AG04450 (cell line): Measurements from ENCODE around the gene MGST2. TPM values are rescaled to one million over a fixed set of nuclear protein-coding genes. Genes with fewer than 3 reads are reported as not detected.

ENCODE experiments used
- CTCF ChIA-PET: fragments of 300-600, 350-600 bp; formaldehyde crosslinking; extraction: SDS; loops from one replicate; lab custom pipeline; 2022; ENCODE audit warnings: antibody characterized with exemption, inconsistent platforms; lab: Charles Lee
- POLR2A ChIA-PET: fragments of 350-600 bp; formaldehyde crosslinking; extraction: SDS; loops from one replicate; lab custom pipeline; 2021; ENCODE audit warnings: antibody characterized with exemption, inconsistent platforms; lab: Yijun Ruan, JAX
- DNase-seq: peaks from one replicate; pipeline ENCODE4 v3.0.0-alpha.2; 2011; ENCODE audit warnings: low read depth, low spot score
- H3K27ac ChIP-seq: one replicate; pipeline ENCODE4 v1.5.1; 2012; ENCODE audit warnings: low read depth, low read length, control low read depth
- H3K27me3 ChIP-seq: one replicate; pipeline ENCODE4 v1.6.0; 2012; ENCODE audit warnings: low read length; ENCODE audit not compliant: control insufficient read depth, insufficient read depth
- H3K4me3 ChIP-seq: 2 replicates; pipeline ENCODE4 v1.5.1; 2011; ENCODE audit warnings: mild to moderate bottlenecking, low read depth, low read length, control low read depth
- H3K9me3 ChIP-seq: 2 replicates; pipeline ENCODE4 v1.5.1; 2012; ENCODE audit warnings: low read length; ENCODE audit not compliant: control insufficient read depth, insufficient read depth
- polyA plus RNA-seq: library from polyadenylated mRNA; depleted of rRNA; stranded (reverse); fragments of >200 nt; gene quantifications from 2 replicates; pipeline ENCODE4 v1.2.3, GENCODE V29; 2011
- TF ChIP-seq, protein P1 (sequence below): IDR thresholded peaks from 2 replicates; pipeline ENCODE4 v1.5.1; 2011; ENCODE audit warnings: low read depth, low read length, control low read depth, inconsistent platforms

The MGST2 gene
- polyA plus RNA-seq, 1 experiment, result 21.9 TPM

DNA sequence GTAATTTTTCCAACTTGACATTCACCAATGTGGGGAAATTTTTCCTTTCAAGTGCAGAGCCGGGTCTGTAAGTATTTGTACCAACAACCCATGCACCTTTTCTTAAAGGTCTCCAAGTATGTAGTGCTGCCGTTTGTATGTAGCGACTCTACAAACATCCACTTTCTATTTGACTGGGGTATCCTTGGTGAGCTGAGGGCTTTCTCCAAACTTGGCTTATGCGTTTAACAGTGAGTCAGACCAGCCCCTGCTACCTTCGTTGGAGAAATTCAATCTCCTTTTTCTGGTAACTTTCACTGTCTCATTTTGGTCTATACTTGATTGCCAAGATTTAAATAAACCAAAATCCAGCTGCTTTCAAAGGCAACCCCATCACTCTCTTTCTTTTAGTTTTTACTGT, 34.9 kb downstream of the MGST2 start:
- TF ChIP-seq, protein P1, sequence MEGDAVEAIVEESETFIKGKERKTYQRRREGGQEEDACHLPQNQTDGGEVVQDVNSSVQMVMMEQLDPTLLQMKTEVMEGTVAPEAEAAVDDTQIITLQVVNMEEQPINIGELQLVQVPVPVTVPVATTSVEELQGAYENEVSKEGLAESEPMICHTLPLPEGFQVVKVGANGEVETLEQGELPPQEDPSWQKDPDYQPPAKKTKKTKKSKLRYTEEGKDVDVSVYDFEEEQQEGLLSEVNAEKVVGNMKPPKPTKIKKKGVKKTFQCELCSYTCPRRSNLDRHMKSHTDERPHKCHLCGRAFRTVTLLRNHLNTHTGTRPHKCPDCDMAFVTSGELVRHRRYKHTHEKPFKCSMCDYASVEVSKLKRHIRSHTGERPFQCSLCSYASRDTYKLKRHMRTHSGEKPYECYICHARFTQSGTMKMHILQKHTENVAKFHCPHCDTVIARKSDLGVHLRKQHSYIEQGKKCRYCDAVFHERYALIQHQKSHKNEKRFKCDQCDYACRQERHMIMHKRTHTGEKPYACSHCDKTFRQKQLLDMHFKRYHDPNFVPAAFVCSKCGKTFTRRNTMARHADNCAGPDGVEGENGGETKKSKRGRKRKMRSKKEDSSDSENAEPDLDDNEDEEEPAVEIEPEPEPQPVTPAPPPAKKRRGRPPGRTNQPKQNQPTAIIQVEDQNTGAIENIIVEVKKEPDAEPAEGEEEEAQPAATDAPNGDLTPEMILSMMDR, result no peak
- DNase-seq, result no peak
- ChIA-PET POLR2A (interaction anchor here (0.6 kb wide), 1 partner anchor 45 kb away, joined by 3 read pairs; no protein-coding TSS in a partner anchor), CTCF (no interaction called here)
- Histone ChIP-seq H3K9me3 (no peaks in the 10 kb centered on the region), H3K27me3 (no peaks in the 10 kb centered on the region), H3K27ac (no peak overlapping the region), H3K4me3 (no peak overlapping the region)

DNA sequence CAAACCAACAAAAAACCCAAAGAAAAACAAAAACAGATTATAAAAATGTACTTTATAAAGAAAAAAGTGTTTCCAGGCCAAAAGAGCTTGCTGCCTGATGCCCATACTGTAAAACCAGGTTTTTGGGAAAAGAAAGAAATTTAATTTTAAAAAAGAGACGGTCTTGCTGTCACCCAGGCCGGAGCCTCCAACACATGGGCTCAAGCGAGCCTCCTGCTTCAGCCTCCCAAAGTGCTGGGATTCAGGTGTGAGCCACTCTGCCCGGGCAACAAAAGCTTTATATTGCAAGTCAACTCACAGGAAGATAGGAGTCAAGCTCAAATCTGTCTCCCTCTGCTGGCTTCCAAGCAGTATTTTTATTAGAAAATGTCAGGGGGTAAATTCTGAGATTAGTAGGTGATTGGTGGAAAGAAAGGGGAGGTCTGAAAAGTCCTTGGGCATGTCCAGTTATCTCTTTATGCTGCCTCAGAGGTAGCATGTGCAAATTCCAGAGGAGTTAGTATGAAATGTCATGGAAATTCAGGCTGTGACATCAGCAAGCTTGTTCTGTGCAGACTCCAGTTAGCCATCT, 39.4 kb downstream of the MGST2 start:
- no peak for DNase-seq
- TF ChIP-seq, protein P1, result peak; percentile 22; the same call in 1 of the 2 replicates

DNA sequence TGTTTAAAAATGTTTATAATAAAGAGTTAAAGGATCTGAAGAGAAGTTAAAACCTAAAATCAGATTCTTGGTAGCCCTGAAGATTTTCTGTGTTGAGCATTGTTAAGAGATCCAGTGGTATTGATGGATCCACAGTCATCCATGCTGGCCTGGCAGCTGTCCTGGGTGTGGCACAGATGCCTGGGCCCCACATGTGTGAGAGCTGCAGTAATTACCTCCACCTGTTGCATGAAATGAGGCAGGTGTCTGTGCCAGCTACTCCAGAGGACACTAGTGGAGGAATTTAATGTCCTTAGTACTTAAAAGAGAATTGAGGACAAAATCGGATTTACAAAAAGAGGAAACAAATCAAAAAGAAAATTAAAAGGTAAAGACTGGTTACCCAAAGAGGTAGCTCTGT, 44.0 kb downstream of the MGST2 start:
- TF ChIP-seq, protein P1, result no peak
- CTCF ChIA-PET, result interaction anchor here (0.8 to 1.1 kb wide), 2 partner anchors 10 to 25 kb away, joined by 3 to 5 read pairs; no protein-coding TSS in a partner anchor
- POLR2A ChIA-PET, result interaction anchor here (0.7 kb wide), 1 partner anchor 70 kb away, joined by 3 read pairs; no protein-coding TSS in a partner anchor

More for the DNA sequence above, 39.4 kb downstream of the MGST2 start:
- Histone ChIP-seq H3K27me3 (no peaks in the 10 kb centered on the region), H3K27ac (no peak overlapping the region), H3K4me3 (no peak overlapping the region), H3K9me3 (no peaks in the 10 kb centered on the region)
- ChIA-PET POLR2A (no interaction called here), CTCF (interaction anchor here (0.7 kb wide), 1 partner anchor 39 kb away, joined by 3 read pairs; no protein-coding TSS in a partner anchor)

DNA sequence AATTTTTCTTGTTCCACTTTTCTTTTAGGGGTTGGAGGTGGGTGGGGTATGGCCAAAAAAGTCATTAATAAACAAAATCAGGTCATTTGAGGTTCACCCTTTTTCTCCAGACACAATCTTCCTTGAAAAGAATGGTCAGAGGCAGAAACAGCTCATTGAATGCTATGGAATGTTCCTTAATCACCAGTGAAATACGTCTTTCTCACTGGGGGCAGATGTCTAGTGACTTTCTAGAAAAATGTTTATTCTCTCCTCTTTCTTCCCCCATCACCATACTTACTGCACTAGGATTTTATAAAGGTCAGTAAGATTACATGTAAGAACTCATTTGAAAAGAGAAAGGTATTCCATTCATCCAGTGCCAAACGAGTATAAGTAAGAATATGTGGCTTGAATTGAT, 44.5 kb downstream of the MGST2 start:
- H3K27me3 ChIP-seq, result no peaks in the 10 kb centered on the region
- no peak for DNase-seq
- no peaks in the 10 kb centered on the region for H3K9me3 ChIP-seq
- no peak overlapping the region for H3K4me3 ChIP-seq
- TF ChIP-seq, protein P1, result no peak
- no peak overlapping the region for H3K27ac ChIP-seq
- ChIA-PET POLR2A (interaction anchor here (0.7 kb wide), 1 partner anchor 69 kb away, joined by 3 read pairs; no protein-coding TSS in a partner anchor), CTCF (interaction anchor here (0.6 to 1.1 kb wide), 3 partner anchors 11 to 28 kb away, joined by 3 to 5 read pairs (median 4); no protein-coding TSS in a partner anchor)

More for the DNA sequence above, 44.0 kb downstream of the MGST2 start:
- Histone ChIP-seq H3K27ac (no peak overlapping the region), H3K9me3 (no peaks in the 10 kb centered on the region), H3K4me3 (no peak overlapping the region), H3K27me3 (no peaks in the 10 kb centered on the region)
- no peak for DNase-seq

DNA sequence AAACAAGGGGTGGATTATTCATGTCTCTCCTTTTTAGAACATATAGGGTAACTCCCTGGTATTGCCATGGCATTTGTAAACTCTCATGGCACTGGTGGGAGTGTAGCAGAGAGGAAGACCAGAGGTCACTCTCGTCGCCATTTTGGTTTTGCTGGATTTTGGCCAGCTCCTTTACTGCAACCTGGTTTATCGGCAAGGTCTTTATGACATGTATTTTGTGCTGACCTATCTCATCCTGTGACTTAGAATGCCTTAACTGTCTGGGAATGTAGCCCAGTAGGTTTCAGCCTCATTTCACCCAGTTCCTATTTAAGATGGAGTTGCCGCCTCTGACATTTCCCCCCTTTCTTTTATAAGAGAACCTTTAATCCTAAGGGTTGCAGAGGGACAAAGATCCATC, 45.8 kb downstream of the MGST2 start:
- no peak for DNase-seq
- Histone ChIP-seq H3K4me3 (no peak overlapping the region), H3K9me3 (no peaks in the 10 kb centered on the region), H3K27me3 (no peaks in the 10 kb centered on the region), H3K27ac (no peak overlapping the region)
- CTCF ChIA-PET, result interaction anchor here (1.3 kb wide), 1 partner anchor 649 kb away, joined by 4 read pairs; no protein-coding TSS in a partner anchor
- TF ChIP-seq, protein P1, result no peak
- POLR2A ChIA-PET, result no interaction called here
